Stomach (tissue), 9 donors: ENCODE data around the gene MAPK7. TPM values are rescaled to one million over a fixed set of nuclear protein-coding genes. Genes with fewer than 3 reads are reported as not detected.

Experiments
- DNase-seq, 2 donors: peaks; one replicate each; pipeline versions ENCODE4 v3.0.0 to v3.0.0-alpha.2; 2013 to 2019
- H3K27ac ChIP-seq, 5 donors: fragments of 200-600 bp in 4 of 5; sonication (generic) in 4 of 5; one replicate each; pipeline ENCODE4 v1.5.1; 2013 to 2019; ENCODE audit warnings: mild to moderate bottlenecking in 1 of 5, moderate library complexity in 1 of 5
- H3K27me3 ChIP-seq, 3 donors: fragments of 200-600 bp; sonication (generic); one replicate each; pipeline ENCODE4 v1.5.1; 2017 to 2019; ENCODE audit warnings: mixed run types in 1 of 3
- H3K36me3 ChIP-seq, 4 donors: fragments of 200-600 bp; sonication (generic); 1 replicate in 3 of 4; 2 replicates in 1 of 4; pipeline ENCODE4 v1.5.1; 2016 to 2019
- H3K4me1 ChIP-seq, 4 donors: fragments of 200-600 bp; sonication (generic); one replicate each; pipeline ENCODE4 v1.5.1; 2016 to 2019
- H3K4me3 ChIP-seq, 4 donors: fragments of 200-600 bp; sonication (generic) in 3 of 4; one replicate each; pipeline ENCODE4 v1.5.1; 2016 to 2019; ENCODE audit warnings: mild to moderate bottlenecking in 1 of 4
- H3K9me3 ChIP-seq, 4 donors: fragments of 200-600 bp; sonication (generic); one replicate each; pipeline ENCODE4 v1.5.1; 2016 to 2019
- CTCF ChIP-seq, 7 experiments: fragments of 450-650 bp in 4 of 7; fragments of 200-600 bp in 3 of 7; sonication (generic) in 3 of 7; IDR thresholded peaks; one replicate each; pipeline ENCODE4 v1.5.1; 2016 to 2019; ENCODE audit warnings: antibody characterized with exemption in 7 of 7, control low read depth in 2 of 7, mild to moderate bottlenecking in 1 of 7
- EP300 ChIP-seq: sonication (generic); formaldehyde crosslinking; IDR thresholded peaks from one replicate; pipeline ENCODE4 v1.6.1; 2017; ENCODE audit warnings: antibody characterized with exemption
- POLR2A ChIP-seq, 4 donors: fragments of 450-650 bp; IDR thresholded peaks; one replicate each; pipeline ENCODE4 v1.6.1; 2016; ENCODE audit warnings: antibody characterized with exemption in 4 of 4, control low read depth in 2 of 4, mild to moderate bottlenecking in 1 of 4, moderate library complexity in 1 of 4
- POLR2AphosphoS5 ChIP-seq, 3 donors: sonication (generic); formaldehyde crosslinking; IDR thresholded peaks; one replicate each; pipeline ENCODE4 v1.6.1; 2016; ENCODE audit warnings: antibody characterized with exemption in 3 of 3
- WGBS, 5 donors: extraction: QIAGEN DNeasy Blood & Tissue Kit in 3 of 5; methylation state at CpG; one replicate each; pipeline versions ENCODE4 v1.1.5 to v1.1.7; 2013 to 2018; 5-methylcytosine and 5-hydroxymethylcytosine counted together
- intact Hi-C: fragments of 100-400 bp; cut with DNase I; formaldehyde crosslinking; loops from one replicate; pipeline ENCODE4 v1.15.1; 2023; ENCODE audit warnings: low total_unique reads
- polyA plus RNA-seq, 3 donors: library from polyadenylated mRNA; stranded (reverse); fragments of 200-250 nt; gene quantifications; one replicate each; pipeline ENCODE4 v1.2.3, GENCODE V29; 2013
- total RNA-seq, 5 donors: library from RNA; depleted of rRNA; stranded (reverse); fragments of >200 nt; gene quantifications; one replicate each; pipeline versions ENCODE4 v1.1.0 to v1.2.3, GENCODE V29; 2014 to 2016
- donor health status: healthy with polysubstance abuse.
- donor health status: Bipolar disorder and iron deficiency.
- donor health status: healthy.

MAPK7 gene
- total and polyA plus RNA-seq, 8 donors: 10.3 to 221 (median 30.5) TPM

GRCh38 chr17:19372011-19372370 is 6.3 kb upstream of the MAPK7 start:
- H3K9me3 ChIP-seq: no peaks in the 10 kb centered on the region
- intact Hi-C loops: no loop called here
- peaks cover 0 to 40% (median 7%) of the 10 kb centered on the region in 4 donors for H3K4me1 ChIP-seq
- no peaks in the 10 kb centered on the region for H3K36me3 ChIP-seq
- 78 to 90% (median 83%) methylated on average over 9 of the region's 9 CpGs for WGBS, 5 donors
- no peaks in the 10 kb centered on the region for H3K27me3 ChIP-seq
- TF ChIP-seq POLR2A (IDR thresholded peaks at IDR 0.05) (no peak), EP300 (no peak), CTCF (IDR thresholded peaks at IDR 0.05) (no peak)
- DNase-seq: peak in 1 of 2 donors; percentile 5
- H3K27ac ChIP-seq: no peak overlapping the region
- no peak overlapping the region for H3K4me3 ChIP-seq

DNA sequence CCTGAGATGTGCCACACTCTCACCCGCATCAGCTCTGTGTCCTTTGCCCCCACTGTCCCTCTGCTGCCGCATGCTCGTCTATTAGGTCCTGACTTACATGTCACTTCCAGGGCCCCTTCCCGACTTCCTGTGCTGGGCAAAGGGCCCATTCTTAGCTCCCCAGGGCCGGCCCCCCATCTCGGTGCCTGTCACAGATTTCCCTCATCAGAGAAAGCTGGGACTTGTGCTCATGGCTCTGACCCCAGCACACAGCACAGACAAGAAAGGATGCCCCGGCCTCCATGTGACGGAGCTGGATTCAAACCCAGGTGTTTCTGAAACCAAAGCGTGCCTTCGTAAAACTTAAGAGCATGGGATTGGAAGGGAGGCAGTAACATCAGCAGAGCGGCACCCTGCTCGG is 5.9 kb upstream of the MAPK7 start:
- H3K36me3 ChIP-seq: no peaks in the 10 kb centered on the region
- 82 to 87% (median 86%) methylated on average over 12 of the region's 12 CpGs for WGBS, 5 donors
- intact Hi-C loops: no loop called here
- peak in 1 of 2 donors; percentile 1 for DNase-seq
- H3K4me1 ChIP-seq: peaks cover 0 to 43% (median 11%) of the 10 kb centered on the region in 4 donors
- H3K27ac ChIP-seq: no peak overlapping the region
- H3K27me3 ChIP-seq: no peaks in the 10 kb centered on the region
- no peak for TF ChIP-seq EP300
- TF ChIP-seq POLR2A (IDR thresholded peaks at IDR 0.05): no peak
- no peak for TF ChIP-seq CTCF (IDR thresholded peaks at IDR 0.05)
- no peak for TF ChIP-seq POLR2AphosphoS5 (IDR thresholded peaks at IDR 0.05)
- H3K9me3 ChIP-seq: no peaks in the 10 kb centered on the region
- H3K4me3 ChIP-seq: no peak overlapping the region

DNA sequence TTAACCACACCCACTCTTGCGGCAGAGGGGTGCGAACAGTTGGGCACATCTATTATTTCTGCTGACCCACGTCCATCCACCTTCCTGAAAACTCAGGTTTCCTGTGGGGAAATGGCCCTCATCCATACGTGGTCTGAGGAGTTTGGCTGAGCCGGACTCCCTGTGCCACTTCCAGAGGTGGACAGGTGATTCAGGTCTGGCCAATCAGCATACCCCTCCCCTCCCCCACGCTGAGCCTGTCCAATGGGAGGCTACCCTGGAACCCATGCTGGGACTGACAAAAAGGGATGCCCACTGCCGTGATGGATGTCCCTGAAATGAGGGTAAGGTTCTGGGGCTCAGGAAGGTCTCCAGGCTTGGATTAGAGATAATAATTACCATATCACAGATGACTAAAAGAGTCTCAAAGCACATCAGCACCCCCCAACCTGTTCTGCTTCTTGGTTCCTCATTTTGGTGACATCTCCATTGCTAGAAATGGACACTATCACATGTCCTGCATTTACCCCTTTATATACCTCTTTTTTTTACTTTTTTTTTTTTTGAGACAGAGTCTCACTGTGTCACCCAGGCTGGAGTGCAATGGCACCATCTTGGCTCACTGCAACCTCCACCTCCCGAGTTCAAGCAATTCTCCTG is 5.3 kb upstream of the MAPK7 start:
- H3K9me3 ChIP-seq: no peaks in the 10 kb centered on the region
- no peak overlapping the region for H3K27ac ChIP-seq
- TF ChIP-seq EP300 (no peak), POLR2A (IDR thresholded peaks at IDR 0.05) (no peak), POLR2AphosphoS5 (IDR thresholded peaks at IDR 0.05) (no peak), CTCF (IDR thresholded peaks at IDR 0.05) (no peak)
- H3K4me3 ChIP-seq: no peak overlapping the region
- no peaks in the 10 kb centered on the region for H3K27me3 ChIP-seq
- no peaks in the 10 kb centered on the region for H3K36me3 ChIP-seq
- intact Hi-C loops: no loop called here
- peak in 1 of 2 donors; percentile 5 for DNase-seq
- H3K4me1 ChIP-seq: peaks cover 0 to 43% (median 13%) of the 10 kb centered on the region in 4 donors
- WGBS, 5 donors: 76 to 94% (median 85%) methylated on average over 8 of the region's 8 CpGs

DNA sequence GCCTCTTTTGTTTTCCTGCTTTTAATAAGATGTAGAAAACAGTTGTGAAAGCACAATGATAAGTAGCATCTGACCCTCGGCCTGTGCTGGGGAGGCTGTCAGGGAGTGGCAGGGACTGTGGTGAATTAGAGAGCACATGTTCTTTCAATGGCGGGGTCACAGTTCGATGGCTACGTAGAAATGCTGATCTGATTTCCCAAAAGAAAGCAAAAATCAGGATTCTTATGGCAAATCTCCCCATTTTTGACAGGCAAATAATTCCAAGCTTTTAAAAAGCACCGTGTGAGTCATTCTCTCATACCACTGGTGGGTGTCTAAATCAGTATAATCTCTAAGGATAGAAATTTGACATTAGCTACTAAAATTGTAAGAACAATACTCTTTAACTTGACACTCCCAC is 4.2 kb upstream of the MAPK7 start:
- WGBS, 5 donors: 81 to 95% (median 86%) methylated on average over 5 of the region's 5 CpGs
- no peak for TF ChIP-seq POLR2A (IDR thresholded peaks at IDR 0.05)
- no peak for TF ChIP-seq CTCF (IDR thresholded peaks at IDR 0.05)
- no peak for TF ChIP-seq POLR2AphosphoS5 (IDR thresholded peaks at IDR 0.05)
- TF ChIP-seq EP300: no peak
- peak in 1 of 2 donors; percentile 1 for DNase-seq
- intact Hi-C loops: no loop called here
- Histone ChIP-seq H3K27me3 (no peaks in the 10 kb centered on the region), H3K4me1 (peaks cover 3 to 47% (median 20%) of the 10 kb centered on the region in 4 donors), H3K4me3 (no peak overlapping the region), H3K9me3 (no peaks in the 10 kb centered on the region), H3K27ac (no peak overlapping the region), H3K36me3 (no peaks in the 10 kb centered on the region)
